ENCODE results near the gene OSBP2. TPM values are rescaled to one million over a fixed set of nuclear protein-coding genes. Genes with fewer than 3 reads are reported as not detected.

OSBP2 gene
- polyA plus RNA-seq, 1 experiment = 0.77 TPM

GRCh38 chr22:30712094-30712493 is 17.4 kb downstream of the OSBP2 start:
- TF ChIP-seq CTCF (IDR thresholded peaks at IDR 0.05; ENCODE audit: insufficient read depth, low read depth, low read length) = no peak
- no peak for DNase-seq (ENCODE audit: low read depth)
- Histone ChIP-seq H3K27me3 (ENCODE audit: control insufficient read depth, insufficient read depth, low read length) (no peaks in the 10 kb centered on the region), H3K4me3 (ENCODE audit: low read depth, low read length) (no peak overlapping the region), H3K36me3 (ENCODE audit: control insufficient read depth, insufficient read depth, low read length) (no peaks in the 10 kb centered on the region)
- CTCF ChIA-PET = interaction anchor here (0.9 to 1.4 kb wide), 2 partner anchors 10 to 77 kb away, joined by 3 to 7 read pairs; no protein-coding TSS in a partner anchor
- POLR2A ChIA-PET = no interaction called here

- H3K27me3 ChIP-seq (ENCODE audit: control insufficient read depth, insufficient read depth, low read length) = no peaks in the 10 kb centered on the region
- no peaks in the 10 kb centered on the region for H3K36me3 ChIP-seq (ENCODE audit: control insufficient read depth, insufficient read depth, low read length)
- POLR2A ChIA-PET = no interaction called here
- TF ChIP-seq CTCF (IDR thresholded peaks at IDR 0.05; ENCODE audit: insufficient read depth, low read depth, low read length) = no peak
- CTCF ChIA-PET = no interaction called here
- DNase-seq (ENCODE audit: low read depth) = no peak
- no peak overlapping the region for H3K4me3 ChIP-seq (ENCODE audit: low read depth, low read length)
Observed at GRCh38 chr22:30714062-30714461, 19.4 kb downstream of the OSBP2 start.

GRCh38 chr22:30717331-30717921 is 22.8 kb downstream of the OSBP2 start:
- ChIA-PET POLR2A (no interaction called here), CTCF (interaction anchor here (2.0 kb wide), 1 partner anchor 38 kb away, joined by 5 read pairs; no protein-coding TSS in a partner anchor)
- H3K27me3 ChIP-seq (ENCODE audit: control insufficient read depth, insufficient read depth, low read length) = no peaks in the 10 kb centered on the region
- H3K4me3 ChIP-seq (ENCODE audit: low read depth, low read length) = no peak overlapping the region
- TF ChIP-seq CTCF (IDR thresholded peaks at IDR 0.05; ENCODE audit: insufficient read depth, low read depth, low read length) = no peak
- peak; percentile 52 for DNase-seq (ENCODE audit: low read depth)
- no peaks in the 10 kb centered on the region for H3K36me3 ChIP-seq (ENCODE audit: control insufficient read depth, insufficient read depth, low read length)

GRCh38 chr22:30717952-30718351 is 23.3 kb downstream of the OSBP2 start:
- TF ChIP-seq CTCF (IDR thresholded peaks at IDR 0.05; ENCODE audit: insufficient read depth, low read depth, low read length) = no peak
- Histone ChIP-seq H3K4me3 (ENCODE audit: low read depth, low read length) (no peak overlapping the region), H3K27me3 (ENCODE audit: control insufficient read depth, insufficient read depth, low read length) (no peaks in the 10 kb centered on the region), H3K36me3 (ENCODE audit: control insufficient read depth, insufficient read depth, low read length) (no peaks in the 10 kb centered on the region)
- CTCF ChIA-PET = interaction anchor here (2.0 kb wide), 1 partner anchor 37 kb away, joined by 5 read pairs; no protein-coding TSS in a partner anchor
- DNase-seq (ENCODE audit: low read depth) = no peak
- POLR2A ChIA-PET = no interaction called here

- DNase-seq (ENCODE audit: low read depth) = no peak
- POLR2A ChIA-PET = no interaction called here
- no peak for TF ChIP-seq CTCF (IDR thresholded peaks at IDR 0.05; ENCODE audit: insufficient read depth, low read depth, low read length)
- CTCF ChIA-PET = interaction anchor here (1.1 kb wide), 1 partner anchor 11 kb away, joined by 3 read pairs; no protein-coding TSS in a partner anchor
- no peaks in the 10 kb centered on the region for H3K36me3 ChIP-seq (ENCODE audit: control insufficient read depth, insufficient read depth, low read length)
- no peaks in the 10 kb centered on the region for H3K27me3 ChIP-seq (ENCODE audit: control insufficient read depth, insufficient read depth, low read length)
- H3K4me3 ChIP-seq (ENCODE audit: low read depth, low read length) = no peak overlapping the region
Observed at GRCh38 chr22:30718491-30718890, 23.8 kb downstream of the OSBP2 start.
